Measurements from ENCODE around the gene IMMP2L.
"Not testable (repeated sequence)": the region's sequence is repeated elsewhere in the genome, so short reads cannot be mapped to it uniquely, and the experiment has no call there.

Gene IMMP2L

GRCh38 chr7:111288441-111288840, 273.9 kb downstream of the IMMP2L start:
- not testable (repeated sequence) for H3K36me3 ChIP-seq (ENCODE audit: control insufficient read depth in 1 of 2, insufficient read depth in 2 of 2, low read length in 2 of 2); H3K27ac ChIP-seq (ENCODE audit: low read length); H3K4me3 ChIP-seq (ENCODE audit: low read depth in 1 of 2, low read length in 2 of 2); H3K9me3 ChIP-seq (ENCODE audit: control insufficient read depth in 1 of 2, low read length in 2 of 2); H3K27me3 ChIP-seq (ENCODE audit: low read depth, low read length)
- H3K4me1 ChIP-seq (ENCODE audit: control insufficient read depth in 1 of 2, insufficient read depth in 2 of 2, low read length in 2 of 2) = peaks cover 0 to 13% of the 10 kb centered on the region in 2 donors

GRCh38 chr7:111282626-111283025, 279.7 kb downstream of the IMMP2L start:
- H3K4me3 ChIP-seq (ENCODE audit: low read depth in 1 of 2, low read length in 2 of 2) = no peak overlapping the region
- no peaks in the 10 kb centered on the region for H3K36me3 ChIP-seq (ENCODE audit: control insufficient read depth in 1 of 2, insufficient read depth in 2 of 2, low read length in 2 of 2)
- no peaks in the 10 kb centered on the region for H3K4me1 ChIP-seq (ENCODE audit: control insufficient read depth in 1 of 2, insufficient read depth in 2 of 2, low read length in 2 of 2)
- H3K27ac ChIP-seq (ENCODE audit: low read length) = no peak overlapping the region
- no peaks in the 10 kb centered on the region for H3K27me3 ChIP-seq (ENCODE audit: low read depth, low read length)
- no peaks in the 10 kb centered on the region for H3K9me3 ChIP-seq (ENCODE audit: control insufficient read depth in 1 of 2, low read length in 2 of 2)

- H3K9me3 ChIP-seq (ENCODE audit: control insufficient read depth in 1 of 2, low read length in 2 of 2) = no peaks in the 10 kb centered on the region
- no peak overlapping the region for H3K4me3 ChIP-seq (ENCODE audit: low read depth in 1 of 2, low read length in 2 of 2)
Observed at GRCh38 chr7:111274857-111275256, 287.4 kb downstream of the IMMP2L start.

GRCh38 chr7:111272092-111272491, 290.2 kb downstream of the IMMP2L start:
- H3K36me3 ChIP-seq (ENCODE audit: control insufficient read depth in 1 of 2, insufficient read depth in 2 of 2, low read length in 2 of 2) = no peaks in the 10 kb centered on the region
- no peak overlapping the region for H3K4me3 ChIP-seq (ENCODE audit: low read depth in 1 of 2, low read length in 2 of 2)
- H3K27me3 ChIP-seq (ENCODE audit: low read depth, low read length) = no peaks in the 10 kb centered on the region
- no peaks in the 10 kb centered on the region for H3K4me1 ChIP-seq (ENCODE audit: control insufficient read depth in 1 of 2, insufficient read depth in 2 of 2, low read length in 2 of 2)
- no peaks in the 10 kb centered on the region for H3K9me3 ChIP-seq (ENCODE audit: control insufficient read depth in 1 of 2, low read length in 2 of 2)
- H3K27ac ChIP-seq (ENCODE audit: low read length) = no peak overlapping the region

More at GRCh38 chr7:111274857-111275256, 287.4 kb downstream of the IMMP2L start:
- no peaks in the 10 kb centered on the region for H3K27me3 ChIP-seq (ENCODE audit: low read depth, low read length)
- no peak overlapping the region for H3K27ac ChIP-seq (ENCODE audit: low read length)
- no peaks in the 10 kb centered on the region for H3K4me1 ChIP-seq (ENCODE audit: control insufficient read depth in 1 of 2, insufficient read depth in 2 of 2, low read length in 2 of 2)
- H3K36me3 ChIP-seq (ENCODE audit: control insufficient read depth in 1 of 2, insufficient read depth in 2 of 2, low read length in 2 of 2) = no peaks in the 10 kb centered on the region

GRCh38 chr7:111270794-111271193, 291.5 kb downstream of the IMMP2L start:
- not testable (repeated sequence) for H3K27ac ChIP-seq (ENCODE audit: low read length); H3K36me3 ChIP-seq (ENCODE audit: control insufficient read depth in 1 of 2, insufficient read depth in 2 of 2, low read length in 2 of 2); H3K9me3 ChIP-seq (ENCODE audit: control insufficient read depth in 1 of 2, low read length in 2 of 2); H3K27me3 ChIP-seq (ENCODE audit: low read depth, low read length); H3K4me3 ChIP-seq (ENCODE audit: low read depth in 1 of 2, low read length in 2 of 2); H3K4me1 ChIP-seq (ENCODE audit: control insufficient read depth in 1 of 2, insufficient read depth in 2 of 2, low read length in 2 of 2)

GRCh38 chr7:111268941-111269340, 293.4 kb downstream of the IMMP2L start:
- Histone ChIP-seq H3K27ac (ENCODE audit: low read length) (no peak overlapping the region), H3K36me3 (ENCODE audit: control insufficient read depth in 1 of 2, insufficient read depth in 2 of 2, low read length in 2 of 2) (no peaks in the 10 kb centered on the region), H3K4me3 (ENCODE audit: low read depth in 1 of 2, low read length in 2 of 2) (no peak overlapping the region), H3K4me1 (ENCODE audit: control insufficient read depth in 1 of 2, insufficient read depth in 2 of 2, low read length in 2 of 2) (peaks cover 0 to 4% of the 10 kb centered on the region in 2 donors), H3K27me3 (ENCODE audit: low read depth, low read length) (no peaks in the 10 kb centered on the region), H3K9me3 (ENCODE audit: control insufficient read depth in 1 of 2, low read length in 2 of 2) (no peaks in the 10 kb centered on the region)

- no peaks in the 10 kb centered on the region for H3K36me3 ChIP-seq (ENCODE audit: control insufficient read depth in 1 of 2, insufficient read depth in 2 of 2, low read length in 2 of 2)
- H3K27ac ChIP-seq (ENCODE audit: low read length) = no peak overlapping the region
- H3K27me3 ChIP-seq (ENCODE audit: low read depth, low read length) = no peaks in the 10 kb centered on the region
- no peak overlapping the region for H3K4me3 ChIP-seq (ENCODE audit: low read depth in 1 of 2, low read length in 2 of 2)
- no peaks in the 10 kb centered on the region for H3K9me3 ChIP-seq (ENCODE audit: control insufficient read depth in 1 of 2, low read length in 2 of 2)
- H3K4me1 ChIP-seq (ENCODE audit: control insufficient read depth in 1 of 2, insufficient read depth in 2 of 2, low read length in 2 of 2) = peaks cover 0 to 4% of the 10 kb centered on the region in 2 donors
Observed at GRCh38 chr7:111266613-111267012, 295.7 kb downstream of the IMMP2L start.

- no peak overlapping the region for H3K27ac ChIP-seq (ENCODE audit: low read length)
- H3K4me1 ChIP-seq (ENCODE audit: control insufficient read depth in 1 of 2, insufficient read depth in 2 of 2, low read length in 2 of 2) = peaks cover 0 to 4% of the 10 kb centered on the region in 2 donors
- H3K9me3 ChIP-seq (ENCODE audit: control insufficient read depth in 1 of 2, low read length in 2 of 2) = no peaks in the 10 kb centered on the region
- no peak overlapping the region for H3K4me3 ChIP-seq (ENCODE audit: low read depth in 1 of 2, low read length in 2 of 2)
- no peaks in the 10 kb centered on the region for H3K27me3 ChIP-seq (ENCODE audit: low read depth, low read length)
- no peaks in the 10 kb centered on the region for H3K36me3 ChIP-seq (ENCODE audit: control insufficient read depth in 1 of 2, insufficient read depth in 2 of 2, low read length in 2 of 2)
Observed at GRCh38 chr7:111265394-111265793, 296.9 kb downstream of the IMMP2L start.

GRCh38 chr7:111264981-111265380, 297.3 kb downstream of the IMMP2L start:
- Histone ChIP-seq H3K27ac (ENCODE audit: low read length) (no peak overlapping the region), H3K4me3 (ENCODE audit: low read depth in 1 of 2, low read length in 2 of 2) (no peak overlapping the region), H3K27me3 (ENCODE audit: low read depth, low read length) (no peaks in the 10 kb centered on the region), H3K4me1 (ENCODE audit: control insufficient read depth in 1 of 2, insufficient read depth in 2 of 2, low read length in 2 of 2) (peaks cover 0 to 4% of the 10 kb centered on the region in 2 donors), H3K36me3 (ENCODE audit: control insufficient read depth in 1 of 2, insufficient read depth in 2 of 2, low read length in 2 of 2) (no peaks in the 10 kb centered on the region), H3K9me3 (ENCODE audit: control insufficient read depth in 1 of 2, low read length in 2 of 2) (no peaks in the 10 kb centered on the region)

GRCh38 chr7:111264111-111264868, 298.0 kb downstream of the IMMP2L start:
- peaks cover 0 to 4% of the 10 kb centered on the region in 2 donors for H3K4me1 ChIP-seq (ENCODE audit: control insufficient read depth in 1 of 2, insufficient read depth in 2 of 2, low read length in 2 of 2)

GRCh38 chr7:111262293-111263116, 299.8 kb downstream of the IMMP2L start:
- no peak overlapping the region for H3K27ac ChIP-seq (ENCODE audit: low read length)
- no peaks in the 10 kb centered on the region for H3K36me3 ChIP-seq (ENCODE audit: control insufficient read depth in 1 of 2, insufficient read depth in 2 of 2, low read length in 2 of 2)
- no peak overlapping the region for H3K4me3 ChIP-seq (ENCODE audit: low read depth in 1 of 2, low read length in 2 of 2)
- peaks cover 0 to 4% of the 10 kb centered on the region in 2 donors for H3K4me1 ChIP-seq (ENCODE audit: control insufficient read depth in 1 of 2, insufficient read depth in 2 of 2, low read length in 2 of 2)
- no peaks in the 10 kb centered on the region for H3K27me3 ChIP-seq (ENCODE audit: low read depth, low read length)
- H3K9me3 ChIP-seq (ENCODE audit: control insufficient read depth in 1 of 2, low read length in 2 of 2) = no peaks in the 10 kb centered on the region

More at GRCh38 chr7:111264111-111264868, 298.0 kb downstream of the IMMP2L start:
- no peaks in the 10 kb centered on the region for H3K9me3 ChIP-seq (ENCODE audit: control insufficient read depth in 1 of 2, low read length in 2 of 2)
- H3K27me3 ChIP-seq (ENCODE audit: low read depth, low read length) = no peaks in the 10 kb centered on the region
- H3K4me3 ChIP-seq (ENCODE audit: low read depth in 1 of 2, low read length in 2 of 2) = no peak overlapping the region
- H3K27ac ChIP-seq (ENCODE audit: low read length) = no peak overlapping the region
- no peaks in the 10 kb centered on the region for H3K36me3 ChIP-seq (ENCODE audit: control insufficient read depth in 1 of 2, insufficient read depth in 2 of 2, low read length in 2 of 2)

Data from muscle layer of duodenum (tissue), 2 donors.